Measurements from ENCODE around the gene SCUBE3.

Gene SCUBE3

GRCh38 chr6:35300848-35301247 lies 87.1 kb downstream of the SCUBE3 start:
- no peaks in the 10 kb centered on the region for H3K27me3 ChIP-seq (ENCODE audit: insufficient read depth, low read length, poor library complexity, severe bottlenecking)
- H3K36me3 ChIP-seq (ENCODE audit: insufficient read depth, low read length), result no peaks in the 10 kb centered on the region
- peaks cover 73% of the 10 kb centered on the region for H3K4me1 ChIP-seq (ENCODE audit: insufficient read depth, low read length, poor library complexity, severe bottlenecking)
- H3K9ac ChIP-seq (ENCODE audit: low read depth, low read length, poor library complexity, severe bottlenecking), result peak overlapping the region; percentile 98
- no peaks in the 10 kb centered on the region for H3K9me2 ChIP-seq (replicated peaks; ENCODE audit: low read depth, low read length)
- peaks cover 79% of the 10 kb centered on the region for H3K79me2 ChIP-seq (ENCODE audit: insufficient read depth, low read length)
- H3K9me3 ChIP-seq (ENCODE audit: insufficient read depth, low read depth, low read length), result no peaks in the 10 kb centered on the region
- H2AFZ ChIP-seq (ENCODE audit: low read length), result no peak overlapping the region
- TF ChIP-seq CTCF (conservative IDR thresholded peaks at IDR 0.05; ENCODE audit: low read length), result no peak
- no peak for TF ChIP-seq EZH2phosphoT487 (IDR thresholded peaks at IDR 0.05; ENCODE audit: borderline replicate concordance)
- peaks cover 34% of the 10 kb centered on the region for H4K20me1 ChIP-seq (ENCODE audit: insufficient read depth, low read length, poor library complexity, severe bottlenecking)
- H3F3A ChIP-seq (ENCODE audit: low read depth), result no peaks in the 10 kb centered on the region
- peak overlapping the region; percentile 89 for H3K4me2 ChIP-seq (ENCODE audit: low read depth, low read length, poor library complexity, severe bottlenecking)
- peak overlapping the region; percentile 91 for H3K4me3 ChIP-seq (ENCODE audit: low read length, poor library complexity, severe bottlenecking)
